Body of pancreas (tissue), 4 donors: ENCODE data around the gene NUP107. TPM values are rescaled to one million over a fixed set of nuclear protein-coding genes. Genes with fewer than 3 reads are reported as not detected.

ENCODE experiments used
- ATAC-seq: fragments of 150-250 bp; one replicate; pipeline ENCODE4 v1.9.1; 2016
- DNase-seq, 4 donors: peaks; one replicate each; pipeline ENCODE4 v3.0.0-alpha.2; 2019
- H3K27ac ChIP-seq, 4 donors: fragments of 200-600 bp; sonication (generic); 1 replicate in 3 of 4; 2 replicates in 1 of 4; pipeline versions ENCODE4 v1.5.1 to v1.6.1; 2016 to 2019; ENCODE audit warnings: mild to moderate bottlenecking in 1 of 4, mixed read lengths in 1 of 4, moderate library complexity in 1 of 4
- H3K27me3 ChIP-seq, 2 donors: fragments of 200-600 bp; sonication (generic); one replicate each; pipeline ENCODE4 v1.6.0; 2016; ENCODE audit warnings: mild to moderate bottlenecking in 1 of 2
- H3K36me3 ChIP-seq, 2 donors: fragments of 200-600 bp; sonication (generic); replicated peaks in 1 of 2; 2 replicates each; pipeline ENCODE4 v1.5.1; 2016; ENCODE audit warnings: low read depth in 2 of 2; ENCODE audit not compliant: insufficient read depth in 1 of 2
- H3K4me1 ChIP-seq: fragments of 200-600 bp; sonication (generic); one replicate; pipeline ENCODE4 v1.6.0; 2016
- H3K4me3 ChIP-seq, 2 donors: fragments of 200-600 bp; sonication (generic); 1 replicate in 1 of 2; 2 replicates in 1 of 2; pipeline ENCODE4 v1.5.1; 2016 to 2019
- H3K9me3 ChIP-seq, 3 donors: fragments of 200-600 bp; sonication (generic); 1 replicate in 2 of 3; 2 replicates in 1 of 3; pipeline ENCODE4 v1.5.1; 2016
- POLR2A ChIP-seq, 3 donors: fragments of 450-650 bp; IDR thresholded peaks; one replicate each; pipeline ENCODE4 v1.6.1; 2016; ENCODE audit warnings: antibody characterized with exemption in 3 of 3, mild to moderate bottlenecking in 2 of 3
- WGBS, 2 donors: methylation state at CpG; one replicate each; pipeline ENCODE4 v1.1.5; 2017; 5-methylcytosine and 5-hydroxymethylcytosine counted together
- intact Hi-C: fragments of 100-400 bp; cut with DNase I; formaldehyde crosslinking; loops from one replicate; pipeline ENCODE4 v1.15.1; 2023
- total RNA-seq, 2 donors: library from RNA; depleted of rRNA; stranded (reverse); fragments of >200 nt; gene quantifications; one replicate each; pipeline ENCODE4 v1.1.0, GENCODE V29; 2016
- TF ChIP-seq, protein P1 (sequence below), 7 experiments: fragments of 450-650 bp in 4 of 7; fragments of 200-600 bp in 3 of 7; sonication (generic) in 3 of 7; IDR thresholded peaks; one replicate each; pipeline ENCODE4 v1.5.1; 2016 to 2019; ENCODE audit warnings: antibody characterized with exemption in 7 of 7

The NUP107 gene
- total RNA-seq, 2 donors from 2014 or later = 29.6 to 34.9 TPM

DNA sequence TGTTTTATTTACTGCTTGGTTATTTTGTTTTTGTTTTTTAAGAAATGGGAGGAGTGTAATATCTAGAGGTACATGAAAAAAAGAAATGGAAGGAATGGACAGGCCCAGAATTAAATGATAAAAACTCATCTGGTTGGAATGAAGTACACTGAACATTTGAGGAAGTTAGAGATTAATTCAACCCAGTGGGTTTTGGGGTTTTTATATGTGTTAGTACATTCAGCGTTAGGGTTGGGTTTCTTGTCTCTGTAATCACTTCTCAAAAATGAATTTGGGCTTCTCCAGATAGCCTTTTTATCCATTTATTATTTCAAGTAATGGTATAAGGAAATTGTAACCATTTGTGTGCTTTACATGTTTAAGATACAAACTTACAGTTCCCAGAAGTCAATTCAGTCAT, 19.5 kb upstream of the NUP107 start:
- H3K27ac ChIP-seq = no peak overlapping the region
- peaks cover 0 to 2% of the 10 kb centered on the region in 2 donors for H3K36me3 ChIP-seq
- ATAC-seq (no peak), DNase-seq (no peak)
- intact Hi-C loops = loop anchor here (10.0 kb wide), 1 partner anchor 312 kb away; no protein-coding TSS in a partner anchor
- no peaks in the 10 kb centered on the region for H3K9me3 ChIP-seq
- no peaks in the 10 kb centered on the region for H3K27me3 ChIP-seq
- H3K4me3 ChIP-seq = no peak overlapping the region
- TF ChIP-seq, protein P1, sequence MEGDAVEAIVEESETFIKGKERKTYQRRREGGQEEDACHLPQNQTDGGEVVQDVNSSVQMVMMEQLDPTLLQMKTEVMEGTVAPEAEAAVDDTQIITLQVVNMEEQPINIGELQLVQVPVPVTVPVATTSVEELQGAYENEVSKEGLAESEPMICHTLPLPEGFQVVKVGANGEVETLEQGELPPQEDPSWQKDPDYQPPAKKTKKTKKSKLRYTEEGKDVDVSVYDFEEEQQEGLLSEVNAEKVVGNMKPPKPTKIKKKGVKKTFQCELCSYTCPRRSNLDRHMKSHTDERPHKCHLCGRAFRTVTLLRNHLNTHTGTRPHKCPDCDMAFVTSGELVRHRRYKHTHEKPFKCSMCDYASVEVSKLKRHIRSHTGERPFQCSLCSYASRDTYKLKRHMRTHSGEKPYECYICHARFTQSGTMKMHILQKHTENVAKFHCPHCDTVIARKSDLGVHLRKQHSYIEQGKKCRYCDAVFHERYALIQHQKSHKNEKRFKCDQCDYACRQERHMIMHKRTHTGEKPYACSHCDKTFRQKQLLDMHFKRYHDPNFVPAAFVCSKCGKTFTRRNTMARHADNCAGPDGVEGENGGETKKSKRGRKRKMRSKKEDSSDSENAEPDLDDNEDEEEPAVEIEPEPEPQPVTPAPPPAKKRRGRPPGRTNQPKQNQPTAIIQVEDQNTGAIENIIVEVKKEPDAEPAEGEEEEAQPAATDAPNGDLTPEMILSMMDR (IDR thresholded peaks at IDR 0.05) = no peak
- no peak for TF ChIP-seq POLR2A (IDR thresholded peaks at IDR 0.05)
- H3K4me1 ChIP-seq = no peaks in the 10 kb centered on the region
- WGBS, 2 donors = 81 to 95% methylated on average over 1 of the region's 1 CpG

DNA sequence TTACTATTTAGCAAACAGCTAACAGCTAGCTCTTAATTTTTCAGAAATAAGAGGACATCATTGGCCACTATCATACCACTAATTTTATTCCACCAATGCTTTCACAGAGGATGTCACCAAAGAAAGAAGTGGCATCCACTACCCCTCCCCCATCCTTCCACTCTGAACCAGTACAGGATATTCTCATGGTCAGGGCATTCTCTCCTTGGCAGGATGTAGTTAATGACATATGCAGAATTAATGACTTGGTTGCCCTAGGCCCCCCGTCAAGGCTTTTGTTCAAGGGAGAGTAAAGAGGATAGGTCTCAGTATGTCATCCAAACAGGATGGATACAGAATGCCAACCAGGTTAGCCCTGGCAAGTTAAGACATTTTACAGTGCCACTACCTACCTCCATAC, 18.9 kb upstream of the NUP107 start:
- DNase-seq (no peak), ATAC-seq (no peak)
- Histone ChIP-seq H3K36me3 (peaks cover 0 to 2% of the 10 kb centered on the region in 2 donors), H3K4me3 (no peak overlapping the region), H3K9me3 (no peaks in the 10 kb centered on the region), H3K27me3 (no peaks in the 10 kb centered on the region), H3K27ac (no peak overlapping the region), H3K4me1 (no peaks in the 10 kb centered on the region)
- intact Hi-C loops = loop anchor here (10.0 kb wide), 1 partner anchor 313 kb away; no protein-coding TSS in a partner anchor
- no peak for TF ChIP-seq POLR2A (IDR thresholded peaks at IDR 0.05)
- TF ChIP-seq, protein P1 (IDR thresholded peaks at IDR 0.05) = no peak
- 11 to 38% methylated on average over 1 of the region's 1 CpG for WGBS, 2 donors

DNA sequence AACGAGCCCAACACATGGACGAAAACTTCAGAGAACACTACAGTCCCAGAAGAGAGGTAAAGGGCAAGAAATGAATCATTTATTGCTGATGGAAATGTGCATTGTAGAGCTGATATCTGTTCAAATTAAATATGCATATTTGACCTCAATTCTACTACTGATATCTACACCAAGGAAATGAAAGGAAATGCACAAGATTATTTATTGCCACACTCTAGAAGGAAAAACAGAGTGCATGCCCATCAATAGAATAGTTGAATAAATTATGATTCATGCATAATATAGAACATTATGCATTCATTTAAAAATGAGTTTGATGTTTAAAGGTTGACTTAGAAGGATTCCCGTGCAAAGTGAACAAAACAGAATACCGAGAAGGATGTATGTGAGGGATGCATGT, 15.6 kb upstream of the NUP107 start:
- DNase-seq (no peak), ATAC-seq (no peak)
- 66 to 73% methylated on average over 4 of the region's 4 CpGs for WGBS, 2 donors
- no peak for TF ChIP-seq POLR2A (IDR thresholded peaks at IDR 0.05)
- TF ChIP-seq, protein P1 (IDR thresholded peaks at IDR 0.05) = no peak
- no peaks in the 10 kb centered on the region for H3K9me3 ChIP-seq
- H3K27me3 ChIP-seq = no peaks in the 10 kb centered on the region
- no peak overlapping the region for H3K27ac ChIP-seq
- H3K36me3 ChIP-seq = no peaks in the 10 kb centered on the region
- intact Hi-C loops = no loop called here
- H3K4me1 ChIP-seq = no peaks in the 10 kb centered on the region
- no peak overlapping the region for H3K4me3 ChIP-seq

DNA sequence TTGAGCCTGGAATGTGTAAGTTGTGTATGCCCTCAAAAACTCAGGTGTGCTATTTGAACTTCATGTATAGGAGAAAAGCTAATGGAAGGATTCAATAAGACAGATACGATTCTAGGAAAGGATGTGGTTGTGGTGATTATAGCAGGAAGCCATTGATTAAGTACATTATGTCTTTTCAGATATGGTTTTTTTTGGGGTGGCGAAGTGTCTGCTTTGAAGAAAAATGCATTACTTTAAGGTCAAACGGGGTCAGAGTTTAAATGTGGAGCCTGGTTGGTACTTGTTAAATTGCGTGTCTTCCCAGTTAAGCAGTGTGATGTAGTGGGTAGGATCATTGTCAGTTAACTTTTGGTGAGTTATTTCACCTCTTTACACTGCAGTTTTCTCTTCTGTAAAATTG, 13.0 kb upstream of the NUP107 start:
- DNase-seq (no peak), ATAC-seq (no peak)
- no peak for TF ChIP-seq POLR2A (IDR thresholded peaks at IDR 0.05)
- TF ChIP-seq, protein P1 (IDR thresholded peaks at IDR 0.05) = no peak
- no peaks in the 10 kb centered on the region for H3K27me3 ChIP-seq
- no peak overlapping the region for H3K4me3 ChIP-seq
- no peaks in the 10 kb centered on the region for H3K9me3 ChIP-seq
- 78 to 81% methylated on average over 4 of the region's 4 CpGs for WGBS, 2 donors
- no peaks in the 10 kb centered on the region for H3K36me3 ChIP-seq
- H3K27ac ChIP-seq = no peak overlapping the region
- H3K4me1 ChIP-seq = no peaks in the 10 kb centered on the region
- intact Hi-C loops = no loop called here

DNA sequence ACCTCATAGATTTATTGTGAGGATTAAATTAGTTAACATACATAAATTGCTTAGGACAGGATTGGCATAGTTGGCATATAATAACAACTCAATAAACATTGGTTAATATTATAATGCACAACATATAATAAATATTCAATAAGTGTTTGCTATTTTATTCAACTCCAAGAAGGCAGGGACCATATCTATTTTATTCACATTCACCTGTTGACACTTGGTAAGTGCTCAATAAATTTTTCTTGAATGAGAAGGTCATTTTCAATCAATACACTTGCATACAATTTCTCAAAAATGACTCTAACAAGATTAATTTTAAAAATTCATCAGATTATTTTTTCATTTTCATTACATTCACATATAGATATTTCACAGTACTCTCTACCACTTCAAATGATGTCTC, 12.4 kb upstream of the NUP107 start:
- intact Hi-C loops = no loop called here
- H3K27me3 ChIP-seq = no peaks in the 10 kb centered on the region
- no peaks in the 10 kb centered on the region for H3K36me3 ChIP-seq
- no peak overlapping the region for H3K27ac ChIP-seq
- H3K4me3 ChIP-seq = no peak overlapping the region
- TF ChIP-seq POLR2A (IDR thresholded peaks at IDR 0.05) = no peak
- TF ChIP-seq, protein P1 (IDR thresholded peaks at IDR 0.05) = no peak
- no peaks in the 10 kb centered on the region for H3K9me3 ChIP-seq
- ATAC-seq = no peak
- no peaks in the 10 kb centered on the region for H3K4me1 ChIP-seq
- no peak for DNase-seq
